HL-60 (cell line): ENCODE data around the gene CEP128.

Experiments used
- CTCF ChIP-seq: IDR thresholded peaks from one replicate; pipeline ENCODE4 v1.5.1; 2011; ENCODE audit warnings: low read length, control low read depth, inconsistent platforms; ENCODE audit not compliant: insufficient read depth
- POLR2AphosphoS5 ChIP-seq: IDR thresholded peaks from 2 replicates; pipeline ENCODE4 v1.6.1; 2012; ENCODE audit warnings: low read depth
- SPI1 ChIP-seq: IDR thresholded peaks from 2 replicates; pipeline ENCODE4 v1.6.1; 2012; ENCODE audit warnings: low read depth, mild to moderate bottlenecking, borderline replicate concordance

GRCh38 chr14:80570930-80571298, 370.6 kb downstream of the CEP128 start:
- TF ChIP-seq CTCF (no peak), POLR2AphosphoS5 (no peak), SPI1 (no peak)
